Gastroesophageal sphincter (tissue), 3 donors: ENCODE data around the gene THADA.

Experiments
- EP300 ChIP-seq: sonication (generic); formaldehyde crosslinking; IDR thresholded peaks from one replicate; pipeline ENCODE4 v1.6.1; 2017; ENCODE audit warnings: antibody characterized with exemption, mild to moderate bottlenecking
- POLR2A ChIP-seq, 2 donors: fragments of 450-650 bp; IDR thresholded peaks; one replicate each; pipeline ENCODE4 v1.6.1; 2017; ENCODE audit warnings: antibody characterized with exemption in 2 of 2, mild to moderate bottlenecking in 2 of 2, moderate library complexity in 1 of 2
- POLR2AphosphoS5 ChIP-seq: sonication (generic); formaldehyde crosslinking; IDR thresholded peaks from one replicate; pipeline ENCODE4 v1.6.1; 2017; ENCODE audit warnings: antibody characterized with exemption
- TF ChIP-seq, protein P1 (sequence below), 4 experiments: fragments of 200-600 bp in 2 of 4; fragments of 450-650 bp in 2 of 4; sonication (generic) in 1 of 4; IDR thresholded peaks; one replicate each; pipeline ENCODE4 v1.5.1; 2017 to 2019; ENCODE audit warnings: antibody characterized with exemption in 4 of 4, mild to moderate bottlenecking in 2 of 4, moderate library complexity in 2 of 4

DNA sequence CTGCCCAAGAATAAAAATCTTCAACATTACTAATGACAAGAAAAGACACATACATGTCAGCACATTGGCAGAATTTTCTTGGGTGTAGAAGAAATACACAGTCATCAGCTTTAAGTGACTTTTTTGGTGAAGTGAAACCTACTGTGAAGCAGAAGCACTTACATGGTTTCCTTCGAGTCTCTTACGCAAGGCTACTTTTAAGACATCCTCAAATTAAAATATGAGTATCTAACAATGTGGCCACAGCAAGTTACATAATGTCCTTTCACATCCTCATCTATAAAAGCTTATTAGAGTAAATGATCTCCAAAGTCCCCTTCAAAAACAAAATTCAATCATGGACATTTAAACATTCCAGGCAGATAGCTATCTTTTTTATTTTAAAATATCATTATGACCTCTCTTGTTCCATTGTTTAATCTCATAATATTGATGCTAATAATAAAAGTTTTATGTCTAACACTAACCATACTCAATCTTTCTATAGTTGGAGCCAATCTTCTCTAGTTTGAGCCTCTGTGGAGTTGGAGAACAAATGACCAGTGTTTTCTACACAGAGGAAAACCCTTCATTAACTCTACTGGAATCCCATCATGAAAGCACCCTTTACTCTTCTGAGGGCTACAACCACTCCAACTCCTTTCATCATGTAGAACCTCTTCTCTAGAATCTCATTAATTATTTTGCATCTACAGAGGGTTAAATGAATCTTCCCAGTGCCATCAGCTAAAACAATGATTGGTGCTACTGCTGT is 187.3 kb downstream of the THADA start:
- TF ChIP-seq POLR2A (IDR thresholded peaks at IDR 0.05) (no peak), POLR2AphosphoS5 (no peak), EP300 (no peak)
- TF ChIP-seq, protein P1, sequence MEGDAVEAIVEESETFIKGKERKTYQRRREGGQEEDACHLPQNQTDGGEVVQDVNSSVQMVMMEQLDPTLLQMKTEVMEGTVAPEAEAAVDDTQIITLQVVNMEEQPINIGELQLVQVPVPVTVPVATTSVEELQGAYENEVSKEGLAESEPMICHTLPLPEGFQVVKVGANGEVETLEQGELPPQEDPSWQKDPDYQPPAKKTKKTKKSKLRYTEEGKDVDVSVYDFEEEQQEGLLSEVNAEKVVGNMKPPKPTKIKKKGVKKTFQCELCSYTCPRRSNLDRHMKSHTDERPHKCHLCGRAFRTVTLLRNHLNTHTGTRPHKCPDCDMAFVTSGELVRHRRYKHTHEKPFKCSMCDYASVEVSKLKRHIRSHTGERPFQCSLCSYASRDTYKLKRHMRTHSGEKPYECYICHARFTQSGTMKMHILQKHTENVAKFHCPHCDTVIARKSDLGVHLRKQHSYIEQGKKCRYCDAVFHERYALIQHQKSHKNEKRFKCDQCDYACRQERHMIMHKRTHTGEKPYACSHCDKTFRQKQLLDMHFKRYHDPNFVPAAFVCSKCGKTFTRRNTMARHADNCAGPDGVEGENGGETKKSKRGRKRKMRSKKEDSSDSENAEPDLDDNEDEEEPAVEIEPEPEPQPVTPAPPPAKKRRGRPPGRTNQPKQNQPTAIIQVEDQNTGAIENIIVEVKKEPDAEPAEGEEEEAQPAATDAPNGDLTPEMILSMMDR (IDR thresholded peaks at IDR 0.05): no peak
